IPS-18a (cell line): ENCODE results near the gene MCM10.
"Not testable (repeated sequence)": the region's sequence is repeated elsewhere in the genome, so short reads cannot be mapped to it uniquely, and the experiment has no call there.

Experiments used
- H3K27ac ChIP-seq: one replicate; pipeline ENCODE4 v1.5.1; 2013; ENCODE audit warnings: low read length
- H3K27me3 ChIP-seq: one replicate; pipeline ENCODE4 v1.6.1; 2013; ENCODE audit warnings: mild to moderate bottlenecking, low read length; ENCODE audit not compliant: control insufficient read depth, insufficient read depth
- H3K36me3 ChIP-seq: one replicate; pipeline ENCODE4 v1.6.1; 2013; ENCODE audit warnings: low read depth, low read length; ENCODE audit not compliant: control insufficient read depth
- H3K4me1 ChIP-seq: one replicate; pipeline ENCODE4 v1.6.1; 2013; ENCODE audit warnings: low read depth, low read length; ENCODE audit not compliant: control insufficient read depth
- H3K4me3 ChIP-seq: one replicate; pipeline ENCODE4 v1.5.1; 2013; ENCODE audit warnings: low read length
- H3K9ac ChIP-seq: one replicate; pipeline ENCODE4 v1.6.1; 2013; ENCODE audit warnings: mild to moderate bottlenecking, low read length, moderate library complexity
- H3K9me3 ChIP-seq: one replicate; pipeline ENCODE4 v1.6.1; 2013; ENCODE audit warnings: low read depth, low read length; ENCODE audit not compliant: control insufficient read depth

Gene MCM10

DNA sequence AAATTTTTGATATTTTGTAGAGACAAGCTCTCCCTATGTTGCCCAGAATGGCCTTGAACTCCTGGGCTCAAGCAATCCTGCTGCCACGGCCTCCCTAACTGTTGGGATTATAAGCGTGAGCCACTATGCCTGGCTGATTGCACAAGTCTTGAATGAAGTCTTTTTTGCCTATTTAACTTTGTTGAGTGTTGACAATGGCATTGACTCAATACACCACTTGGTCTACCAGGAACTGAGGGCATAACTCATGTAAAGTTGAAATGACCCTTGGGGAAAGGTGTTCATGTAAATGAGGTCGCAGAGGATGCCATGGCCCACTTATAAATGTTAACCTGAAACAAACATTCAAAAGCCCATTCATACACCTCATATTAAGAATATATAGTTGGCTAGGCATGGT, 80.3 kb downstream of the MCM10 start:
- Histone ChIP-seq H3K27me3 (no peaks in the 10 kb centered on the region), H3K36me3 (no peaks in the 10 kb centered on the region), H3K9me3 (no peaks in the 10 kb centered on the region), H3K27ac (no peak overlapping the region), H3K4me1 (no peaks in the 10 kb centered on the region), H3K9ac (no peak overlapping the region), H3K4me3 (no peak overlapping the region)

DNA sequence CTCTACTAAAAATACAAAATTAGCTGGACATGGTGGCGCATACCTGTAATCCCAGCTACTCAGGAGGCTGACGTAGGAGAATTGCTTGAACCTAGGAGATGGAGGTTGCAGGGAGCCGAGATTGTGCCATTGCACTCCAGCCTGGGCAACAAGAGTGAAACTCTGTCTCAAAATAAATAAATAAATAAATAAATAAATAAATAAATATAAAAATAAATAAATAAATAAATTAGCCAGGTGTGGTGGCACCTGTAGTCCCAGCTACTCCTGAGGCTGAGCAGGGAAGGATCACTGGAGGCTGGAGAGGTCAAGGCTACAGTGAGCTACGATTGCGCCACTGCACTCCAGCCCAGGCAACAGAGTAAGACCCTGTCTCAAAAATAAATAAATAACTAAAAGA, 80.9 kb downstream of the MCM10 start:
- not testable (repeated sequence) for H3K27me3 ChIP-seq, H3K36me3 ChIP-seq, H3K9ac ChIP-seq, H3K4me1 ChIP-seq, H3K4me3 ChIP-seq, H3K27ac ChIP-seq, H3K9me3 ChIP-seq

DNA sequence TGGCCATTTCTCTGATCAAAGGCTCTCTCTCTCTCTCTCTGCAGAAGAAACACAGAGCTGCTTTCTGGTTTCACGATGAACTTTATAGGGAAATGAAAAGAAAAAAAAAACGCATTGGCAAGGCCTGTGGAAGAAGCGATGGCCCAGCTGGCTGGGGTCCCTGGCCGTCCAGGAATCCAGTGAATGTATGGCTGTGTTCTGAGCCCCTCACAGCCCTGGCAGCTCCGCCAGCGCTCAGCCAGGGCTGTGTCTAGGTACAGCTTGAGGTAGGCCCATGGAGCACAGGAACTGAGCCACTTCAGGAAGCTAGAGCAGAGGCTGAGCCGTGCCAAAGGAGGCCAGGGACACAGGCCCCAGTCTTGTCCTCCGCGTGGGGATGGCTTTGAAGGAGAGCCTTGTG, 85.9 kb downstream of the MCM10 start:
- Histone ChIP-seq H3K36me3 (no peaks in the 10 kb centered on the region), H3K4me3 (no peak overlapping the region), H3K9ac (no peak overlapping the region), H3K27me3 (no peaks in the 10 kb centered on the region), H3K4me1 (no peaks in the 10 kb centered on the region), H3K9me3 (no peaks in the 10 kb centered on the region), H3K27ac (no peak overlapping the region)

DNA sequence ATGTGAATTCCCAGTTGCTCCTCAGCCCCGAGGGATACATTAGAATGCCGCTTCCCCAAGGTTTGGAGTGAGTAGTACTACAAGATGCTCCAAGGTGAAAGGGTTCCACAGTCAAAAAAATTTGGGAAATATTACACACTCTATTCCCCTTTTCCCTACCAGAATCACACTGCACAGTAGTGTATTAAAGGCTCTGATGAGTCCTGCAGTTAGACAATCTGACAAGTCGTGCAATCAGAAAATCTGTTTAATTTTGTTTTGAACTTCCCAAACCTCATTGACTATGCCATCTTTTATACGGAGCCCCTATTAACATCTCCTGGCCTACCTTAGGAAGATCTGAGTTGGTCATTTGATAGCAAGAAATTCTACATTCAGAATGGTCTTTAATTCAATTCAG, 86.4 kb downstream of the MCM10 start:
- H3K9ac ChIP-seq = no peak overlapping the region
- no peaks in the 10 kb centered on the region for H3K4me1 ChIP-seq
- H3K27me3 ChIP-seq = no peaks in the 10 kb centered on the region
- H3K4me3 ChIP-seq = no peak overlapping the region
- H3K36me3 ChIP-seq = no peaks in the 10 kb centered on the region
- no peaks in the 10 kb centered on the region for H3K9me3 ChIP-seq
- H3K27ac ChIP-seq = no peak overlapping the region

DNA sequence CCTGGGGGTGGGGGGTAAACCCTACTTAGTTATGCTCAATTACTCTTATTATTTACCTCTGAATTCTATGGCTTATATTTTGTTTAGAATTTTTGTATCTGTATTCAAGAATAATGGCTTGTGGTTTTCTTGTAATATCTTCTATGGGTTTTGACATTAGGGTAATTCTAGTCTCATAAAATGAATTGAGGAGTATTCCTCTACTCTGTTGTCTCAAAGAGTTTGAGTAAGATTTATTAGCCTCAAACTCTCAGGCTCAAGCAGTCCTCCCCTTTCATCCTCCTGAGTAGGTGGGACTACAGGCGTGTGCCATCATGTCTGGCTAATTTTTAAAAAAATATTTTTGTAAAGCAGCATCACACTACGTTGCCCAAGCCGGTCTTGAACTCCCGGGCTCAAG, 92.4 kb downstream of the MCM10 start:
- H3K4me3 ChIP-seq = no peak overlapping the region
- H3K36me3 ChIP-seq = no peaks in the 10 kb centered on the region
- no peaks in the 10 kb centered on the region for H3K4me1 ChIP-seq
- H3K27me3 ChIP-seq = no peaks in the 10 kb centered on the region
- H3K9ac ChIP-seq = no peak overlapping the region
- H3K27ac ChIP-seq = no peak overlapping the region
- no peaks in the 10 kb centered on the region for H3K9me3 ChIP-seq

DNA sequence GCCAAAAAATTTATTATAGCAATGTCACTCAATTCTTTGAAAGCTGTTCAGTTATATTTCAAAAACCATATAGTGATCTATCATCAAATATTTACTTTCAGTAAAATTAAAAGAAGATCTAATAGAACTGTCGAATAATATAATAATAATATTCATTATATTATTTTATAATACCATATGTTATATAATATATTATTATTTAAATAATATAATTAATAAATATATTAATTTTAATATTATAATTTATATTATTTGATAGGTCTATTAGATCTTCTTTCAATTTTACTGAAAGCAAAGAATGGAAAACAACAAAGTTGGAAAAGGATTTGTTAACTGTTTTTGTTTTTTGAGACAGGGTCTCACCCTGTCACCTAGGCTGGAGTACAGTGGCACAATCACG, 95.3 kb downstream of the MCM10 start:
- no peak overlapping the region for H3K27ac ChIP-seq
- H3K9ac ChIP-seq = no peak overlapping the region
- H3K4me3 ChIP-seq = no peak overlapping the region
- H3K36me3 ChIP-seq = no peaks in the 10 kb centered on the region
- H3K27me3 ChIP-seq = no peaks in the 10 kb centered on the region
- no peaks in the 10 kb centered on the region for H3K4me1 ChIP-seq
- H3K9me3 ChIP-seq = no peaks in the 10 kb centered on the region

DNA sequence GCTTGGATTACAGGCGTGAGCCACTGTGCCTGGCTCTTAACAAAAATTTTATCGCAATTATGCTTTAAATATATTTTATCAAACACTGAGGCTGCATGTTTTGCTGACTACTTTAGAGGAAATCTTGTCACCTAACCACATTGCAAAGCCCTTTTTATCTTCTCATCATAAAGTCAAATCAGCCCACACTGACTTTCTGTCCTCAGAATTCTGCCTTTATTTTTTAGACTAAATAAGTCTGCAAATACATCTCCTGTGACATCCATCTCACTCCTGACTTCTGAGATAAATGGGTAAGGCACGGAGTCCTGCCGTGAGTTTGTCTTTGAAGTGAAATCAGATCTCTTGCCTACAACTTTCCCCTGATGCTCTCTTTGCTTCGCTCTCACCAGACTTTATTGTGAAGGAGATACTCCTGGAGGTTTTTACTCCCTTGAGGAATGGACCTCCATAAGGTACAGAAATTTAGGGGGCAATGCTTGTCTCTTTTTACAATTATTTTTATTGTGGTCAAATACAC, 96.3 kb downstream of the MCM10 start:
- Histone ChIP-seq H3K4me3 (no peak overlapping the region), H3K9ac (no peak overlapping the region), H3K36me3 (no peaks in the 10 kb centered on the region), H3K27ac (no peak overlapping the region), H3K27me3 (no peaks in the 10 kb centered on the region), H3K9me3 (no peaks in the 10 kb centered on the region), H3K4me1 (no peaks in the 10 kb centered on the region)
